Right lobe of liver (tissue), 6 donors: ENCODE data around the gene ABLIM3. TPM values are rescaled to one million over a fixed set of nuclear protein-coding genes. Genes with fewer than 3 reads are reported as not detected.

ENCODE experiments used
- ATAC-seq, 4 donors: fragments of 200-7000 bp; cut with Tn5 transposase; one replicate each; pipeline ENCODE4 v1.9.1; 2020; ENCODE audit warnings: mild to moderate bottlenecking in 4 of 4, moderate library complexity in 4 of 4
- DNase-seq, 3 donors: peaks; one replicate each; pipeline ENCODE4 v3.0.0-alpha.2; 2020
- H3K27ac ChIP-seq, 3 donors: fragments of 200-600 bp; one replicate each; pipeline ENCODE4 v1.8.0; 2022
- H3K27me3 ChIP-seq, 2 donors: fragments of 200-600 bp; one replicate each; pipeline ENCODE4 v1.8.0; 2022
- H3K36me3 ChIP-seq, 4 donors: fragments of 200-600 bp; sonication (generic) in 1 of 4; one replicate each; pipeline versions ENCODE4 v1.5.1 to v1.8.0; 2017 to 2022; ENCODE audit warnings: control low read depth in 1 of 4
- H3K4me1 ChIP-seq, 4 donors: fragments of 200-600 bp; sonication (generic) in 1 of 4; one replicate each; pipeline versions ENCODE4 v1.5.1 to v1.8.0; 2017 to 2022; ENCODE audit warnings: control low read depth in 1 of 4
- H3K4me3 ChIP-seq, 3 donors: fragments of 200-600 bp; one replicate each; pipeline ENCODE4 v1.8.0; 2022
- H3K9me3 ChIP-seq, 4 donors: fragments of 200-600 bp; sonication (generic) in 1 of 4; one replicate each; pipeline versions ENCODE4 v1.5.1 to v1.8.0; 2017 to 2022; ENCODE audit warnings: control low read depth in 1 of 4
- CTCF ChIP-seq, 4 donors: fragments of 200-600 bp in 3 of 4; fragments of 450-650 bp in 1 of 4; IDR thresholded peaks; one replicate each; pipeline versions ENCODE4 v1.5.1 to v1.8.0; 2016 to 2022; ENCODE audit warnings: antibody characterized with exemption in 4 of 4, mild to moderate bottlenecking in 2 of 4
- POLR2A ChIP-seq: fragments of 450-650 bp; IDR thresholded peaks from one replicate; pipeline ENCODE4 v1.6.1; 2017; ENCODE audit warnings: antibody characterized with exemption, mild to moderate bottlenecking
- WGBS: methylation state at CpG from one replicate; pipeline ENCODE4 v1.1.6; 2018; ENCODE audit warnings: low coverage, low lambda C conversion rate; ENCODE audit not compliant: insufficient coverage; ENCODE audit errors: missing lambda C conversion rate; 5-methylcytosine and 5-hydroxymethylcytosine counted together
- intact Hi-C, 2 donors: fragments of 100-400 bp; cut with DNase I; formaldehyde crosslinking; loops; one replicate each; pipeline versions ENCODE4 v1.11.2 to v1.14.1; 2022
- long read RNA-seq: library from polyadenylated mRNA; unstranded; transcript quantifications from one replicate; pipeline ENCODE4 v2.0.0, GENCODE V29; 2019
- total RNA-seq, 6 experiments: library from RNA; depleted of rRNA in 2 of 6; stranded (reverse); fragments of >200 nt in 2 of 6; fragmentation: NEBNext Ultra II Directional in 3 of 6; extraction: Animal tissue kit (Norgen Biotek cat#: 25700) in 3 of 6; gene quantifications; one replicate each; pipeline versions ENCODE4 v1.1.0 to v1.2.4, GENCODE V29; 2016 to 2023
- donor health status: DM: no; HTN: yes; CAD: no.
- donor health status: DM: no; HTN: no; CAD: no.
- donor health status: DM: no; HTN: no; CAD: no.
- donor health status: DM: no; HTN: yes; CAD: no.
- donor health status: DM: no; HTN: yes; CAD: no.

The ABLIM3 gene
- total RNA-seq = 100 to 1,000 TPM in 4 of 6 experiments, 10 to 100 TPM in 2; 85.8 to 180 (median 125) TPM
- long read RNA-seq, partial matches to known transcripts = 1 of 3 reads
- long read RNA-seq, other reads (novel, unspliced or antisense) = 2 of 3 reads

DNA sequence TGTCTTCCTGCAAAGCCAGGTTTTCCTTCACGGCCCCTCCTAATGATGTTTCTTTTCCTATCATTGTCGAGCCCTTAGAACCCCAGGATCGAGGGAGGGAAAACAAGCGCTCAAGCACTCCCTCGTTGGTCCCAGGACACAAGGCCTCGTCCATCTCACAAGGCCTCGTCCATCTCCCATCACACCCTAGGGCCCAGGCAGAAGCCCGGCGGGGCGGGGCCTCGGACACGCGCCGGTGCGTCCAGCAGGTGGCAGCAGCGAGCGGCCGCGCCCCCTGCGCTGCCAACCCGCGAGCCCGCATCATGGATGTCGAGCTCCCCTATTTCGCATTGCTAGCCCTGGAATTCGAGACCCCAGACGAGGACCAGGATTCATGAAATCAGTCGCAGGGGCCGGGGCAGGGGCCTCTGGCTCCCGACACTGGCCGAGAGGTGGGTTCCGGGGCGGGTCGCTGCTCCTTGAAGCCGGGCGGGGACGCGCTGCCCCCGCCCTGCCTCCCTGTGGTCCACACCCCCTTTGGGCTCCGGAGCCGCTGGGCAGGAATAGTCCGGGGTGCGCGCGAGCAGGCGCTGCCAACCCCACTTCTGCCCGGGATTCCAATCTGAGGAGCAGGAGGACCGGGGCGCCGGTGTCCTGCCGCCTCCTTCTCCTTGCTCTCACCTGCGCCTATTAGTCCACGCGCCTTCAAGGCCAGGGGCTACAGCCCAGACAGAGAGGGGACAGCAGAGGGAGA lies at the start of gene ABLIM3:
Gene ABLIM3 (plus strand): TSS at position 270 of the 733 bp plus-strand sequence. CDS start 603 bp downstream, outside the sequence.
- no peaks in the 10 kb centered on the region for H3K9me3 ChIP-seq
- intact Hi-C loops = no loop called here
- ATAC-seq (peak; percentile 77 to 86 (median 81)), DNase-seq (peak; percentile 79 to 83 (median 81))
- H3K4me3 ChIP-seq = peak within 1 kb of the TSS; percentile 67 to 85 (median 72)
- H3K36me3 ChIP-seq = no peaks in the 10 kb centered on the region
- WGBS = 0% methylated on average over 5 of the region's 54 CpGs
- H3K27me3 ChIP-seq = no peaks in the 10 kb centered on the region
- TF ChIP-seq POLR2A (peak; percentile 89), CTCF (IDR thresholded peaks at IDR 0.05) (peak; percentile 92 to 98 (median 98))
- peak within 1 kb of the TSS; percentile 84 to 95 (median 94) for H3K27ac ChIP-seq
- H3K4me1 ChIP-seq = peaks cover 0 to 32% (median 8%) of the 10 kb centered on the region in 4 donors

GRCh38 chr5:149093625-149094024 lies 47.7 kb upstream of the ABLIM3 start:
- no peak for DNase-seq

DNA sequence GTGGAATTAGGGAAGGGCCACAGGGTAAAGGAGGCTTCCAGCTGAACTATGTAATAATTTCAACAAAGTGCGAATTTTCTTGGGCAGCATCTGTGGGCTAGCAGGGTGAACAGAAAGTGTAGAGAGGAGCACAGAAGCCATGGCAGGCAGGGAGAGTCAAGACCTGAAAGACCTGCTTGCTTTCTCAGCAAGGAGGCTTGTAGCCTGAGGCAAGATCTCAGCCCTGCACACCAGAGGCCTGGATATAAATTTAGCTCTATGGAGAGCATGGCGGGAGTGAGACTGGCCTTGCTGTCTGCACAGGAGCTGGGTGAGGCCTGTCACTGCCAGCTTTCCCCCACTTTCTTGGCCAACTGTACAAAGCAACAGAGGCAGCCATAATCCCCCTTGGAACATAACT lies 46.3 kb upstream of the ABLIM3 start:
- 86% methylated on average over 1 of the region's 2 CpGs for WGBS
- TF ChIP-seq POLR2A (no peak), CTCF (IDR thresholded peaks at IDR 0.05) (no peak)
- H3K36me3 ChIP-seq = no peaks in the 10 kb centered on the region
- ATAC-seq (no peak), DNase-seq (no peak)
- H3K4me1 ChIP-seq = no peaks in the 10 kb centered on the region
- H3K9me3 ChIP-seq = no peaks in the 10 kb centered on the region
- intact Hi-C loops = no loop called here
- H3K27ac ChIP-seq = no peak overlapping the region
- H3K27me3 ChIP-seq = no peaks in the 10 kb centered on the region
- H3K4me3 ChIP-seq = no peak overlapping the region

More at GRCh38 chr5:149093625-149094024, 47.7 kb upstream of the ABLIM3 start:
- intact Hi-C loops = no loop called here
- ATAC-seq = no peak
- Histone ChIP-seq H3K4me3 (no peak overlapping the region), H3K27me3 (no peaks in the 10 kb centered on the region), H3K9me3 (no peaks in the 10 kb centered on the region), H3K27ac (no peak overlapping the region), H3K4me1 (no peaks in the 10 kb centered on the region), H3K36me3 (no peaks in the 10 kb centered on the region)
- TF ChIP-seq CTCF (IDR thresholded peaks at IDR 0.05) (no peak), POLR2A (no peak)
- WGBS = 50% methylated on average over 2 of the region's 2 CpGs

DNA sequence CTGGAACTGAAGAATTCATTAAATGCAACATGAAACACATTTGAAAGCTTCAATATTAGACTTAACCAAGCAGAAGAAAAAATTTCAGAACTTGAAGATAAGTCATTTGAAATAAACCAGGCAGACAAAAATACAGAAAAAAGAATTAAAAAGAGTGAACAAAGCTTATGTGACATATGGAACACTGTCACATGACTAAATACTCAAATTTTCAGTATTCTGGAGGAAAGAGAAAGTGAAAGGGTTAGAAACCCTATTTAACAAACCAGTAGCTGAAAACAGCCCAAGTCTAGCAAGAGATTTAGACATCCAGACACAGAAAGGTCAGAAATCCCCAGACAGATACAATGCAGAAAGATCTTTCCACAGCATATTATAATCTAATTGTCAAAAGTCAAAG lies 41.4 kb upstream of the ABLIM3 start:
- ATAC-seq = no peak
- Histone ChIP-seq H3K36me3 (no peaks in the 10 kb centered on the region), H3K27ac (no peak overlapping the region), H3K27me3 (no peaks in the 10 kb centered on the region), H3K4me1 (no peaks in the 10 kb centered on the region), H3K4me3 (no peak overlapping the region), H3K9me3 (no peaks in the 10 kb centered on the region)
- intact Hi-C loops = no loop called here
- TF ChIP-seq CTCF (IDR thresholded peaks at IDR 0.05) = no peak
- TF ChIP-seq POLR2A = no peak
- DNase-seq = no peak
